ENCODE results near the gene ASXL1. TPM values are rescaled to one million over a fixed set of nuclear protein-coding genes. Genes with fewer than 3 reads are reported as not detected.

ASXL1 gene
- total and polyA plus RNA-seq, 9 of the 15 experiments (the other 6 are each of a cell fraction or from before 2014, with no cell fraction given) = 6.5 to 65.3 (median 32.3) TPM

DNA sequence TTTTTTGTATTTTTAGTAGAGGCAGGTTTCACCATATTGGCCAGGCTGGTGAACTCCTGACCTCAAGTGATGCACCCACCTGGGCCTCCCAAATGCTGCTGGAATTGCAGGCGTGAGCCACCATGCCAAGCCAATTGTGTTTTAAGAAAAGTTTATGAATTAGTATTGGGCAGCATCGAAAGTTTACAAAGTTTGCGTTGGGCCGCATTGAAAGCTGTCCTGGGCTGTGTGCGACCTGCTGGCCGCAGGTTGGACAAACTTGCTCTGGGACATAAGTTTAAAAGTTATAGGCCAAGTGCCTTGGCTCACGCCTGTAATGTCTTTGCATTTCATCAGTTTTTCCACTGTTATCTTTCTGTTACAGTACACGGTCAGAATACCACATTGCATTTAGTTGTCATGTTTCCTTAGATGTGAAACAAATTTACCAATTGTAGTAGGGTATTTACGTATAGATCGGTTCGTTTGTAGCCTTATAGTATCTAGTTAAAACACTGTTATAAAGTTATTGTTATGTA lies 39.5 kb downstream of the ASXL1 start (continued):
- TF ChIP-seq FOXO4 (CRISPR knock-in tag; IDR thresholded peaks at IDR 0.05) (no peak), NEUROD1 (IDR thresholded peaks at IDR 0.05; ENCODE audit: borderline replicate concordance, low read depth, low read length, partially characterized antibody) (no peak), MAZ (CRISPR knock-in tag; conservative IDR thresholded peaks at IDR 0.05 in 1 of 2, IDR thresholded peaks at IDR 0.05 in 1 of 2) (0 out of 4 replicates have a peak, but pooled peaks of 1 of the 2 experiments have one; percentile 25), PTBP1 (IDR thresholded peaks at IDR 0.05; ENCODE audit: low read depth, low read length) (no peak), GATAD2B (IDR thresholded peaks at IDR 0.05; ENCODE audit: borderline replicate concordance) (no peak), ZSCAN32 (CRISPR knock-in tag; IDR thresholded peaks at IDR 0.05) (0 out of 2 replicates have a peak, but pooled peaks have one; percentile 35), HDAC2 (IDR thresholded peaks at IDR 0.05) (no peak), ZNF124 (CRISPR knock-in tag; IDR thresholded peaks at IDR 0.05) (no peak), SRSF9 (IDR thresholded peaks at IDR 0.05; ENCODE audit: borderline replicate concordance, low read depth, low read length) (no peak), FOXM1 (IDR thresholded peaks at IDR 0.05; ENCODE audit: low read depth) (peak; percentile 69; the same call in 1 of the 2 replicates), FOXM1 (CRISPR knock-in tag; IDR thresholded peaks at IDR 0.05; ENCODE audit: low read depth) (no peak), ZNF263 (CRISPR knock-in tag; IDR thresholded peaks at IDR 0.05; ENCODE audit: borderline replicate concordance) (no peak), NRF1 (conservative IDR thresholded peaks at IDR 0.05 in 1 of 2, IDR thresholded peaks at IDR 0.05 in 1 of 2) (no peak), HOXB6 (CRISPR knock-in tag; IDR thresholded peaks at IDR 0.05; ENCODE audit: borderline replicate concordance) (no peak), EWSR1 (IDR thresholded peaks at IDR 0.05; ENCODE audit: borderline replicate concordance, low read depth, partially characterized antibody) (no peak), BDP1 (IDR thresholded peaks at IDR 0.05; ENCODE audit: insufficient read depth, insufficient read length) (no peak), ATF7 (IDR thresholded peaks at IDR 0.05) (peak; percentile 80), CBX1 (IDR thresholded peaks at IDR 0.05; ENCODE audit: low read depth) (no peak), ZNF830 (CRISPR knock-in tag; IDR thresholded peaks at IDR 0.05) (no peak), TAF1 (IDR thresholded peaks at IDR 0.05; ENCODE audit: control insufficient read depth, extremely low read depth, insufficient read depth, low read length, severe bottlenecking) (no peak), ZNF780A (CRISPR knock-in tag; IDR thresholded peaks at IDR 0.05) (no peak)
- TF ChIP-seq, protein P1, sequence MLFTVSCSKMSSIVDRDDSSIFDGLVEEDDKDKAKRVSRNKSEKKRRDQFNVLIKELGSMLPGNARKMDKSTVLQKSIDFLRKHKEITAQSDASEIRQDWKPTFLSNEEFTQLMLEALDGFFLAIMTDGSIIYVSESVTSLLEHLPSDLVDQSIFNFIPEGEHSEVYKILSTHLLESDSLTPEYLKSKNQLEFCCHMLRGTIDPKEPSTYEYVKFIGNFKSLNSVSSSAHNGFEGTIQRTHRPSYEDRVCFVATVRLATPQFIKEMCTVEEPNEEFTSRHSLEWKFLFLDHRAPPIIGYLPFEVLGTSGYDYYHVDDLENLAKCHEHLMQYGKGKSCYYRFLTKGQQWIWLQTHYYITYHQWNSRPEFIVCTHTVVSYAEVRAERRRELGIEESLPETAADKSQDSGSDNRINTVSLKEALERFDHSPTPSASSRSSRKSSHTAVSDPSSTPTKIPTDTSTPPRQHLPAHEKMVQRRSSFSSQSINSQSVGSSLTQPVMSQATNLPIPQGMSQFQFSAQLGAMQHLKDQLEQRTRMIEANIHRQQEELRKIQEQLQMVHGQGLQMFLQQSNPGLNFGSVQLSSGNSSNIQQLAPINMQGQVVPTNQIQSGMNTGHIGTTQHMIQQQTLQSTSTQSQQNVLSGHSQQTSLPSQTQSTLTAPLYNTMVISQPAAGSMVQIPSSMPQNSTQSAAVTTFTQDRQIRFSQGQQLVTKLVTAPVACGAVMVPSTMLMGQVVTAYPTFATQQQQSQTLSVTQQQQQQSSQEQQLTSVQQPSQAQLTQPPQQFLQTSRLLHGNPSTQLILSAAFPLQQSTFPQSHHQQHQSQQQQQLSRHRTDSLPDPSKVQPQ (CRISPR knock-in tag; IDR thresholded peaks at IDR 0.05; ENCODE audit: borderline replicate concordance) = no peak
